ENCODE data around the gene BRINP3.

The BRINP3 gene

GRCh38 chr1:190176776-190177175 is 300.9 kb downstream of the BRINP3 start:
- no peak overlapping the region for H3K4me3 ChIP-seq (ENCODE audit: low read depth, low read length, poor library complexity, severe bottlenecking)
- H3K27ac ChIP-seq (ENCODE audit: low read depth, low read length, poor library complexity, severe bottlenecking): no peak overlapping the region
- no peaks in the 10 kb centered on the region for H3K4me1 ChIP-seq (ENCODE audit: insufficient read depth, low read length, severe bottlenecking)
- H3K79me2 ChIP-seq (ENCODE audit: insufficient read depth, low read length): no peaks in the 10 kb centered on the region
- no peaks in the 10 kb centered on the region for H3K9me2 ChIP-seq (ENCODE audit: low read depth, low read length)
- no peaks in the 10 kb centered on the region for H3F3A ChIP-seq (ENCODE audit: insufficient read depth, low read length)
- no peaks in the 10 kb centered on the region for H3K36me3 ChIP-seq (ENCODE audit: insufficient read depth, low read length)
- H3K27me3 ChIP-seq (ENCODE audit: insufficient read depth, low read length): no peaks in the 10 kb centered on the region
- no peaks in the 10 kb centered on the region for H4K20me1 ChIP-seq (ENCODE audit: insufficient read depth, low read length)
- no peak overlapping the region for H2AFZ ChIP-seq (ENCODE audit: low read length)
- no peak for TF ChIP-seq EZH2 (IDR thresholded peaks at IDR 0.05; ENCODE audit: borderline replicate concordance, low read length)
- TF ChIP-seq, protein P1, sequence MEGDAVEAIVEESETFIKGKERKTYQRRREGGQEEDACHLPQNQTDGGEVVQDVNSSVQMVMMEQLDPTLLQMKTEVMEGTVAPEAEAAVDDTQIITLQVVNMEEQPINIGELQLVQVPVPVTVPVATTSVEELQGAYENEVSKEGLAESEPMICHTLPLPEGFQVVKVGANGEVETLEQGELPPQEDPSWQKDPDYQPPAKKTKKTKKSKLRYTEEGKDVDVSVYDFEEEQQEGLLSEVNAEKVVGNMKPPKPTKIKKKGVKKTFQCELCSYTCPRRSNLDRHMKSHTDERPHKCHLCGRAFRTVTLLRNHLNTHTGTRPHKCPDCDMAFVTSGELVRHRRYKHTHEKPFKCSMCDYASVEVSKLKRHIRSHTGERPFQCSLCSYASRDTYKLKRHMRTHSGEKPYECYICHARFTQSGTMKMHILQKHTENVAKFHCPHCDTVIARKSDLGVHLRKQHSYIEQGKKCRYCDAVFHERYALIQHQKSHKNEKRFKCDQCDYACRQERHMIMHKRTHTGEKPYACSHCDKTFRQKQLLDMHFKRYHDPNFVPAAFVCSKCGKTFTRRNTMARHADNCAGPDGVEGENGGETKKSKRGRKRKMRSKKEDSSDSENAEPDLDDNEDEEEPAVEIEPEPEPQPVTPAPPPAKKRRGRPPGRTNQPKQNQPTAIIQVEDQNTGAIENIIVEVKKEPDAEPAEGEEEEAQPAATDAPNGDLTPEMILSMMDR (IDR thresholded peaks at IDR 0.05; ENCODE audit: low read length): no peak
- no peak overlapping the region for H3K4me2 ChIP-seq (ENCODE audit: low read length)
- no peak overlapping the region for H3K9ac ChIP-seq (ENCODE audit: low read length)
- H3K9me3 ChIP-seq (ENCODE audit: low read length): no peaks in the 10 kb centered on the region

- no peak overlapping the region for H3K4me2 ChIP-seq (ENCODE audit: low read length)
- H3K4me1 ChIP-seq (ENCODE audit: insufficient read depth, low read length, severe bottlenecking): no peaks in the 10 kb centered on the region
- H3K27ac ChIP-seq (ENCODE audit: low read depth, low read length, poor library complexity, severe bottlenecking): no peak overlapping the region
- no peaks in the 10 kb centered on the region for H3F3A ChIP-seq (ENCODE audit: insufficient read depth, low read length)
- no peaks in the 10 kb centered on the region for H4K20me1 ChIP-seq (ENCODE audit: insufficient read depth, low read length)
- no peak overlapping the region for H2AFZ ChIP-seq (ENCODE audit: low read length)
- H3K4me3 ChIP-seq (ENCODE audit: low read depth, low read length, poor library complexity, severe bottlenecking): no peak overlapping the region
- H3K9me2 ChIP-seq (ENCODE audit: low read depth, low read length): no peaks in the 10 kb centered on the region
- TF ChIP-seq, protein P1 (IDR thresholded peaks at IDR 0.05; ENCODE audit: low read length): no peak
- no peak for TF ChIP-seq EZH2 (IDR thresholded peaks at IDR 0.05; ENCODE audit: borderline replicate concordance, low read length)
- H3K36me3 ChIP-seq (ENCODE audit: insufficient read depth, low read length): no peaks in the 10 kb centered on the region
- H3K27me3 ChIP-seq (ENCODE audit: insufficient read depth, low read length): no peaks in the 10 kb centered on the region
- H3K79me2 ChIP-seq (ENCODE audit: insufficient read depth, low read length): no peaks in the 10 kb centered on the region
- no peak overlapping the region for H3K9ac ChIP-seq (ENCODE audit: low read length)
- no peaks in the 10 kb centered on the region for H3K9me3 ChIP-seq (ENCODE audit: low read length)
These were observed 302.3 kb downstream of the BRINP3 start for GRCh38 chr1:190175320-190175719.

DNA sequence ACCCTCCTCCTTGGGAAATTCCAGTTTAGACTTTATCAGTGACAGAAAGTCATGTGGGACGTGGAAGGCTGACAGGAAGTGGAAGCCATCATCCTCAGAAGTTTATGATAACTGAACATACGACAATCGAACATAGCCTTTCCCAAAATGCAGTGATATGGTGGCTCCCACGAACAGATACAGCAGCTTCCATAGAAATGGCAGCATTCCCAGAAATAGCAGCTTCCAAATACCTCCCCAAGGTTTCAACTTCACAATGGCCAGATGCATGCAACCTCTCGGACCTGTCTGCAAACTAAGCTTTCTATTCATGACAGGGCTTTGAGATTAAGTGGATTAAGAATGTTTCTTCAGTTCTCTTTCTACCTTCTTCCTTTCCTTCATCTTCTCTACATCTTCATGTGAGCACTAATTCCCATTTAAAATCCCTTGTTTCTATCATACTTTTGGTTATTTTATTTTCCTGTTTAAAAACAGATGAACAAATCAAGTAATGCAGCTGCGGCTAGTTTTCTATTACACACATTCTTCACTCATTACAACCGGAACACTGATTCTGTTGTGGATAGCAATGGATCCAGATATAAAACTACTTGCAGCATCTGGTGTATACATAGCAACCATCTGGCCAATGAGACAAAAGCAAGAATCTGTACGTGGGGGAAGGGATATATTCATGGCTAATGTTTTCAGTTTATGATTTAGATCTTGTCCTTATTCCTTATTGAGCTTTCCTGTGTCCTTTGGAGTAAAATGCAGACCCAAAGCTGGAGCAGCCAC is 304.8 kb downstream of the BRINP3 start:
- Histone ChIP-seq H3K36me3 (ENCODE audit: insufficient read depth, low read length) (no peaks in the 10 kb centered on the region), H3K4me2 (ENCODE audit: low read length) (no peak overlapping the region), H3F3A (ENCODE audit: insufficient read depth, low read length) (no peaks in the 10 kb centered on the region), H2AFZ (ENCODE audit: low read length) (no peak overlapping the region), H4K20me1 (ENCODE audit: insufficient read depth, low read length) (no peaks in the 10 kb centered on the region), H3K9me2 (ENCODE audit: low read depth, low read length) (no peaks in the 10 kb centered on the region), H3K27ac (ENCODE audit: low read depth, low read length, poor library complexity, severe bottlenecking) (no peak overlapping the region), H3K9me3 (ENCODE audit: low read length) (no peaks in the 10 kb centered on the region), H3K4me1 (ENCODE audit: insufficient read depth, low read length, severe bottlenecking) (no peaks in the 10 kb centered on the region), H3K27me3 (ENCODE audit: insufficient read depth, low read length) (no peaks in the 10 kb centered on the region), H3K4me3 (ENCODE audit: low read depth, low read length, poor library complexity, severe bottlenecking) (no peak overlapping the region), H3K9ac (ENCODE audit: low read length) (no peak overlapping the region), H3K79me2 (ENCODE audit: insufficient read depth, low read length) (no peaks in the 10 kb centered on the region)
- no peak for TF ChIP-seq EZH2 (IDR thresholded peaks at IDR 0.05; ENCODE audit: borderline replicate concordance, low read length)
- TF ChIP-seq, protein P1 (IDR thresholded peaks at IDR 0.05; ENCODE audit: low read length): no peak
